HCT116 (cell line): ENCODE measurements around the gene KANK2. TPM values are rescaled to one million over a fixed set of nuclear protein-coding genes. Genes with fewer than 3 reads are reported as not detected.
A peak's percentile ranks its signal among the peaks of the same experiment; 100 is the strongest.

Experiments
- ATAC-seq: fragments of 200-7000 bp; cut with Tn5 transposase; 2 replicates; pipeline ENCODE4 v1.9.1; 2020; ENCODE audit warnings: mild to moderate bottlenecking, moderate library complexity
- BruUV-seq: library from RNA; stranded (reverse); fragments of 400-500 nt; replicated peaks from 2 replicates; lab custom pipeline; 2021; lab: Mats Ljungman, UMichigan
- CTCF ChIA-PET: fragments of 300-600 bp; sonication (Branson Sonifier 250); formaldehyde crosslinking; loops from one replicate; lab custom pipeline; 2021; ENCODE audit warnings: antibody characterized with exemption; lab: Charles Lee
- POLR2A ChIA-PET: fragments of 300-600, 350-600 bp; sonication (Branson Sonifier 250); formaldehyde crosslinking; loops from one replicate; lab custom pipeline; 2021; ENCODE audit warnings: antibody characterized with exemption; lab: Charles Lee
- RAD21 ChIA-PET, 2 experiments: fragments of 300-600 bp; sonication (Branson Sonifier 250); formaldehyde crosslinking; loops; one replicate each; lab custom pipeline; 2023; ENCODE audit warnings: low total read pairs in 2 of 2; ENCODE audit not compliant: uncharacterized antibody in 2 of 2, unreplicated experiment in 2 of 2, low non-redundant PET in 1 of 2; lab: Charles Lee
- DNase-seq: peaks from one replicate; pipeline ENCODE4 v3.0.0-alpha.2; 2010; ENCODE audit warnings: low read depth, low spot score
- H2AFZ ChIP-seq: fragments of 200-600 bp; shearing (Covaris generic), sonication (generic); 2 replicates; pipeline ENCODE4 v1.6.1; 2017; ENCODE audit warnings: low read depth, mixed run types, mixed read lengths, antibody characterized with exemption, low read length; ENCODE audit not compliant: poor library complexity, severe bottlenecking
- H3K27ac ChIP-seq: 2 replicates; pipeline ENCODE4 v1.5.1; 2012; ENCODE audit warnings: low read depth, low read length
- H3K27me3 ChIP-seq: fragments of 200-600 bp; sonication (generic); 2 replicates; pipeline ENCODE4 v1.6.1; 2016; ENCODE audit warnings: mixed run types, low read length, mixed read lengths; ENCODE audit not compliant: insufficient read depth
- H3K36me3 ChIP-seq, 2 experiments: fragments of 200-500 bp in 1 of 2; fragments of 200-600 bp in 1 of 2; sonication (Bioruptor generic) in 1 of 2; sonication (generic) in 1 of 2; 2 replicates each; pipeline versions ENCODE4 v1.5.1 to v1.6.1; 2014 to 2016; ENCODE audit warnings: low read length in 2 of 2, inconsistent platforms in 1 of 2, mixed read lengths in 1 of 2, mixed run types in 1 of 2; ENCODE audit not compliant: insufficient read depth in 2 of 2, control insufficient read depth in 1 of 2
- H3K4me1 ChIP-seq, 2 experiments: fragments of 200-600 bp in 1 of 2; sonication (generic) in 1 of 2; 2 replicates each; pipeline versions ENCODE4 v1.5.1 to v1.6.1; 2012 to 2017; ENCODE audit warnings: low read length in 2 of 2, inconsistent platforms in 1 of 2, mild to moderate bottlenecking in 1 of 2, mixed read lengths in 1 of 2, mixed run types in 1 of 2, moderate library complexity in 1 of 2; ENCODE audit not compliant: insufficient read depth in 2 of 2, control insufficient read depth in 1 of 2
- H3K4me2 ChIP-seq: fragments of 200-600 bp; sonication (generic); 2 replicates; pipeline ENCODE4 v1.6.1; 2017; ENCODE audit warnings: mixed run types, low read length, mixed read lengths
- H3K4me3 ChIP-seq, 2 experiments: fragments of 200-600 bp in 1 of 2; sonication (generic) in 1 of 2; replicated peaks in 1 of 2; 2 replicates each; pipeline ENCODE4 v1.5.1; 2011 to 2016; ENCODE audit warnings: low read length in 2 of 2, control low read depth in 1 of 2, low read depth in 1 of 2, mild to moderate bottlenecking in 1 of 2, mixed read lengths in 1 of 2, mixed run types in 1 of 2
- H3K79me2 ChIP-seq: fragments of 200-600 bp; sonication (generic); 2 replicates; pipeline ENCODE4 v1.6.1; 2017; ENCODE audit warnings: mild to moderate bottlenecking, mixed run types, low read length, moderate library complexity, mixed read lengths; ENCODE audit not compliant: insufficient read depth
- H3K9ac ChIP-seq: fragments of 200-600 bp; sonication (generic); 2 replicates; pipeline ENCODE4 v1.6.1; 2016; ENCODE audit warnings: low read length, mixed read lengths
- H3K9me2 ChIP-seq: fragments of 200-600 bp; sonication (generic), shearing (Covaris generic); 2 replicates; pipeline ENCODE4 v1.6.1; 2017; ENCODE audit warnings: mixed run types, mild to moderate bottlenecking, moderate library complexity; ENCODE audit not compliant: insufficient read depth
- H3K9me3 ChIP-seq, 2 experiments: fragments of 200-500 bp in 1 of 2; fragments of 200-600 bp in 1 of 2; sonication (Bioruptor generic) in 1 of 2; sonication (generic) in 1 of 2; 2 replicates each; pipeline ENCODE4 v1.6.1; 2014 to 2017; ENCODE audit warnings: low read length in 2 of 2, mixed read lengths in 2 of 2, inconsistent platforms in 1 of 2, low read depth in 1 of 2, mild to moderate bottlenecking in 1 of 2, mixed run types in 1 of 2, moderate library complexity in 1 of 2; ENCODE audit not compliant: control insufficient read depth in 1 of 2, insufficient read depth in 1 of 2
- H4K20me1 ChIP-seq: fragments of 200-600 bp; sonication (generic), shearing (Covaris generic); 2 replicates; pipeline ENCODE4 v1.6.1; 2017; ENCODE audit warnings: mixed run types, mild to moderate bottlenecking, moderate library complexity; ENCODE audit not compliant: insufficient read depth
- FOSL1 ChIP-seq: IDR thresholded peaks from 2 replicates; pipeline ENCODE4 v1.6.1; 2012; ENCODE audit warnings: low read depth
- JUND ChIP-seq: IDR thresholded peaks from 2 replicates; pipeline ENCODE4 v1.6.1; 2012
- POLR2AphosphoS5 ChIP-seq: IDR thresholded peaks from 2 replicates; pipeline ENCODE4 v1.6.1; 2011; ENCODE audit warnings: mild to moderate bottlenecking, low read depth, low read length, moderate library complexity
- RAD21 ChIP-seq: IDR thresholded peaks from 2 replicates; pipeline ENCODE4 v1.6.1; 2012; ENCODE audit warnings: low read depth, mild to moderate bottlenecking
- SP1 ChIP-seq: IDR thresholded peaks from 2 replicates; pipeline ENCODE4 v1.6.1; 2012; ENCODE audit warnings: low read depth
- SRF ChIP-seq: IDR thresholded peaks from 2 replicates; pipeline ENCODE4 v1.6.1; 2012; ENCODE audit warnings: low read depth
- TCF7L2 ChIP-seq: IDR thresholded peaks from 2 replicates; pipeline ENCODE4 v1.7.0; 2011; ENCODE audit warnings: borderline replicate concordance, inconsistent platforms; ENCODE audit not compliant: insufficient read depth, insufficient read length; ENCODE audit errors: extremely low read depth
- intact Hi-C: fragments of 100-400 bp; cut with micrococcal nuclease; formaldehyde crosslinking; loops from 2 replicates; pipeline ENCODE4 v1.10.0; 2022
- total RNA-seq: library from RNA; stranded (reverse); gene quantifications from one replicate; pipeline ENCODE4 v1.2.1, GENCODE V29; 2021; ENCODE audit not compliant: unreplicated experiment
- TF ChIP-seq, protein P1 (sequence below): IDR thresholded peaks from 2 replicates; pipeline ENCODE4 v1.6.1; 2012; ENCODE audit warnings: low read depth

The KANK2 gene
- total RNA-seq, 1 experiment from 2014 or later: 43.6 TPM

DNA sequence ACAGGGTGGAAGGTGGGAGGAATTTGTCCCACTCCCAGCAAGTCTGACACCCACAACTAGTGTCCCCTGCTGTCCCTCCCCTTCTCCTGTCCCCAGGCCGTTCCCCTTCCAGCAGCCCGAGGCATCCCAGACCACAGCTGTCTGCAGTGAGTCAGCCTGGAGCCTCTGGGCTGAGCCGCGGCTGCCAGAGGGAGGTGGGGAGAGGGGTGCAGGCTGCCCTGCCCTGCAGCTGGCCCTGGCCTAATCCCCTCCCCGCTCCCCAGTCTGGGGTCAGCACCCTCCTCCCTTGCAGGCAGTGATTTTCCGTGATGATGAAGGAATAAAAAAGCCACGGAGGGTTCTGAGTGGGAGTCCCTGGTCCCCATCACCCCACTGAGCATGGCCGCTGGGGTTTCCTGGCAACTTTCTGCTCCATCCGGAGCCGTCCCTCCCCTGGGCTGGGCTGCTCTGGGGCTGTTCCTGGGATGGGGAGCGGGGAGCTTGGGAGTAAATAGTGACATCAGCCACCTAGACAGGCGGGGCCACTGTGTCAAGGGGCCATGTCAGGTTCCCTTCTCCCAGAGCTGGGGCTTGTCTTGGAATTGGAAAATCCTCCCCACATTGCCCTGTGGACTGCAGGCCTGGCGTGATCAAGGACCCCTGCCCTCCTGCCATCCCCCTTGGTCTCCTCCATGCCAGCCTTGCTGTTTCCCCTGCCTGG lies 58.6 kb downstream of the KANK2 start:
- Histone ChIP-seq H3K4me1 (peaks cover 60 to 66% of the 10 kb centered on the region in 2 experiments), H3K27me3 (no peaks in the 10 kb centered on the region), H3K4me3 (peak overlapping the region; percentile 20 to 51; a peak in 3 of 4 replicates), H3K4me2 (peak overlapping the region; percentile 85), H3K27ac (peak overlapping the region; percentile 92), H2AFZ (no peak overlapping the region), H3K79me2 (no peaks in the 10 kb centered on the region), H3K36me3 (no peaks in the 10 kb centered on the region), H4K20me1 (no peaks in the 10 kb centered on the region), H3K9me2 (no peaks in the 10 kb centered on the region), H3K9me3 (no peaks in the 10 kb centered on the region), H3K9ac (peak overlapping the region; percentile 52)
- peak; percentile 58 for ATAC-seq
- POLR2A ChIA-PET: interaction anchor here (0.6 to 2.4 kb wide), 5 partner anchors 15 to 242 kb away, joined by 3 to 10 read pairs (median 4); partner anchors contain the start of gene KANK2
- TF ChIP-seq, protein P1, sequence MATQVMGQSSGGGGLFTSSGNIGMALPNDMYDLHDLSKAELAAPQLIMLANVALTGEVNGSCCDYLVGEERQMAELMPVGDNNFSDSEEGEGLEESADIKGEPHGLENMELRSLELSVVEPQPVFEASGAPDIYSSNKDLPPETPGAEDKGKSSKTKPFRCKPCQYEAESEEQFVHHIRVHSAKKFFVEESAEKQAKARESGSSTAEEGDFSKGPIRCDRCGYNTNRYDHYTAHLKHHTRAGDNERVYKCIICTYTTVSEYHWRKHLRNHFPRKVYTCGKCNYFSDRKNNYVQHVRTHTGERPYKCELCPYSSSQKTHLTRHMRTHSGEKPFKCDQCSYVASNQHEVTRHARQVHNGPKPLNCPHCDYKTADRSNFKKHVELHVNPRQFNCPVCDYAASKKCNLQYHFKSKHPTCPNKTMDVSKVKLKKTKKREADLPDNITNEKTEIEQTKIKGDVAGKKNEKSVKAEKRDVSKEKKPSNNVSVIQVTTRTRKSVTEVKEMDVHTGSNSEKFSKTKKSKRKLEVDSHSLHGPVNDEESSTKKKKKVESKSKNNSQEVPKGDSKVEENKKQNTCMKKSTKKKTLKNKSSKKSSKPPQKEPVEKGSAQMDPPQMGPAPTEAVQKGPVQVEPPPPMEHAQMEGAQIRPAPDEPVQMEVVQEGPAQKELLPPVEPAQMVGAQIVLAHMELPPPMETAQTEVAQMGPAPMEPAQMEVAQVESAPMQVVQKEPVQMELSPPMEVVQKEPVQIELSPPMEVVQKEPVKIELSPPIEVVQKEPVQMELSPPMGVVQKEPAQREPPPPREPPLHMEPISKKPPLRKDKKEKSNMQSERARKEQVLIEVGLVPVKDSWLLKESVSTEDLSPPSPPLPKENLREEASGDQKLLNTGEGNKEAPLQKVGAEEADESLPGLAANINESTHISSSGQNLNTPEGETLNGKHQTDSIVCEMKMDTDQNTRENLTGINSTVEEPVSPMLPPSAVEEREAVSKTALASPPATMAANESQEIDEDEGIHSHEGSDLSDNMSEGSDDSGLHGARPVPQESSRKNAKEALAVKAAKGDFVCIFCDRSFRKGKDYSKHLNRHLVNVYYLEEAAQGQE: no peak
- TF ChIP-seq POLR2AphosphoS5 (no peak; the same call in 1 of the 2 replicates), SP1 (peak; percentile 56), FOSL1 (peak; percentile 36), SRF (no peak), RAD21 (no peak), JUND (peak; percentile 60), TCF7L2 (peak; percentile 21)
- no TSS peak for BruUV-seq
- RAD21 ChIA-PET: interaction anchor here (0.6 to 1.6 kb wide), 2 partner anchors 65 to 111 kb away, joined by 3 to 5 read pairs; no protein-coding TSS in a partner anchor
- CTCF ChIA-PET: interaction anchor here (0.9 to 1.8 kb wide), 7 partner anchors 12 to 202 kb away, joined by 3 to 6 read pairs (median 3); no protein-coding TSS in a partner anchor
- DNase-seq: no peak
- intact Hi-C loops: no loop called here
